ENCODE data around the gene LIPH.
"Not testable (repeated sequence)": the region's sequence is repeated elsewhere in the genome, so short reads cannot be mapped to it uniquely, and the experiment has no call there.

LIPH gene

GRCh38 chr3:185473290-185473815 is 79.0 kb downstream of the LIPH start:
- peaks cover 9 to 30% (median 19%) of the 10 kb centered on the region in 5 donors for H3K36me3 ChIP-seq (ENCODE audit: control insufficient read depth in 5 of 5, insufficient read depth in 5 of 5, low read length in 5 of 5)
- no peak overlapping the region for H3K27ac ChIP-seq (ENCODE audit: low read depth, low read length)
- no peak overlapping the region for H3K4me3 ChIP-seq (ENCODE audit: low read depth in 1 of 5, low read length in 5 of 5)
- no peaks in the 10 kb centered on the region for H3K9me3 ChIP-seq (ENCODE audit: control insufficient read depth in 5 of 5, low read length in 5 of 5)
- H3K27me3 ChIP-seq (ENCODE audit: control insufficient read depth in 5 of 5, insufficient read depth in 4 of 5, low read length in 5 of 5), result no peaks in the 10 kb centered on the region
- H3K4me1 ChIP-seq (ENCODE audit: control insufficient read depth in 5 of 5, insufficient read depth in 5 of 5, low read length in 5 of 5), result no peaks in the 10 kb centered on the region
- no peak overlapping the region for H3K9ac ChIP-seq (ENCODE audit: low read length in 5 of 5)

- Histone ChIP-seq H3K9ac (ENCODE audit: low read length in 5 of 5) (no peak overlapping the region), H3K4me1 (ENCODE audit: control insufficient read depth in 5 of 5, insufficient read depth in 5 of 5, low read length in 5 of 5) (no peaks in the 10 kb centered on the region), H3K27ac (ENCODE audit: low read depth, low read length) (no peak overlapping the region), H3K36me3 (ENCODE audit: control insufficient read depth in 5 of 5, insufficient read depth in 5 of 5, low read length in 5 of 5) (peaks cover 18 to 38% (median 31%) of the 10 kb centered on the region in 5 donors), H3K4me3 (ENCODE audit: low read depth in 1 of 5, low read length in 5 of 5) (no peak overlapping the region), H3K27me3 (ENCODE audit: control insufficient read depth in 5 of 5, insufficient read depth in 4 of 5, low read length in 5 of 5) (no peaks in the 10 kb centered on the region), H3K9me3 (ENCODE audit: control insufficient read depth in 5 of 5, low read length in 5 of 5) (no peaks in the 10 kb centered on the region)
Observed at GRCh38 chr3:185470323-185470722, 82.1 kb downstream of the LIPH start.

- H3K9ac ChIP-seq (ENCODE audit: low read length in 5 of 5), result peak overlapping the region in 1 of 5 donors; percentile 16
- H3K4me1 ChIP-seq (ENCODE audit: control insufficient read depth in 5 of 5, insufficient read depth in 5 of 5, low read length in 5 of 5), result no peaks in the 10 kb centered on the region
- no peaks in the 10 kb centered on the region for H3K27me3 ChIP-seq (ENCODE audit: control insufficient read depth in 5 of 5, insufficient read depth in 4 of 5, low read length in 5 of 5)
- peaks cover 18 to 38% (median 31%) of the 10 kb centered on the region in 5 donors for H3K36me3 ChIP-seq (ENCODE audit: control insufficient read depth in 5 of 5, insufficient read depth in 5 of 5, low read length in 5 of 5)
- H3K9me3 ChIP-seq (ENCODE audit: control insufficient read depth in 5 of 5, low read length in 5 of 5), result no peaks in the 10 kb centered on the region
- H3K4me3 ChIP-seq (ENCODE audit: low read depth in 1 of 5, low read length in 5 of 5), result no peak overlapping the region
- no peak overlapping the region for H3K27ac ChIP-seq (ENCODE audit: low read depth, low read length)
Observed at GRCh38 chr3:185469542-185469941, 82.8 kb downstream of the LIPH start.

- H3K4me3 ChIP-seq (ENCODE audit: low read depth in 1 of 5, low read length in 5 of 5); H3K9me3 ChIP-seq (ENCODE audit: control insufficient read depth in 5 of 5, low read length in 5 of 5); H3K9ac ChIP-seq (ENCODE audit: low read length in 5 of 5); H3K27ac ChIP-seq (ENCODE audit: low read depth, low read length); H3K27me3 ChIP-seq (ENCODE audit: control insufficient read depth in 5 of 5, insufficient read depth in 4 of 5, low read length in 5 of 5); H3K4me1 ChIP-seq (ENCODE audit: control insufficient read depth in 5 of 5, insufficient read depth in 5 of 5, low read length in 5 of 5): not testable (repeated sequence)
- H3K36me3 ChIP-seq (ENCODE audit: control insufficient read depth in 5 of 5, insufficient read depth in 5 of 5, low read length in 5 of 5), result peaks cover 15 to 31% (median 16%) of the 10 kb centered on the region in 5 donors
Observed at GRCh38 chr3:185466123-185466522, 86.3 kb downstream of the LIPH start.

GRCh38 chr3:185465471-185465870 is 86.9 kb downstream of the LIPH start:
- Histone ChIP-seq H3K27ac (ENCODE audit: low read depth, low read length) (no peak overlapping the region), H3K27me3 (ENCODE audit: control insufficient read depth in 5 of 5, insufficient read depth in 4 of 5, low read length in 5 of 5) (no peaks in the 10 kb centered on the region), H3K4me1 (ENCODE audit: control insufficient read depth in 5 of 5, insufficient read depth in 5 of 5, low read length in 5 of 5) (no peaks in the 10 kb centered on the region), H3K9ac (ENCODE audit: low read length in 5 of 5) (no peak overlapping the region), H3K9me3 (ENCODE audit: control insufficient read depth in 5 of 5, low read length in 5 of 5) (no peaks in the 10 kb centered on the region), H3K36me3 (ENCODE audit: control insufficient read depth in 5 of 5, insufficient read depth in 5 of 5, low read length in 5 of 5) (peaks cover 14 to 31% (median 16%) of the 10 kb centered on the region in 5 donors), H3K4me3 (ENCODE audit: low read depth in 1 of 5, low read length in 5 of 5) (no peak overlapping the region)

- peaks cover 5 to 19% (median 5%) of the 10 kb centered on the region in 5 donors for H3K36me3 ChIP-seq (ENCODE audit: control insufficient read depth in 5 of 5, insufficient read depth in 5 of 5, low read length in 5 of 5)
- H3K4me1 ChIP-seq (ENCODE audit: control insufficient read depth in 5 of 5, insufficient read depth in 5 of 5, low read length in 5 of 5), result peaks cover 0 to 3% (median 0%) of the 10 kb centered on the region in 5 donors
- H3K9me3 ChIP-seq (ENCODE audit: control insufficient read depth in 5 of 5, low read length in 5 of 5), result no peaks in the 10 kb centered on the region
- no peak overlapping the region for H3K27ac ChIP-seq (ENCODE audit: low read depth, low read length)
- no peak overlapping the region for H3K4me3 ChIP-seq (ENCODE audit: low read depth in 1 of 5, low read length in 5 of 5)
- H3K27me3 ChIP-seq (ENCODE audit: control insufficient read depth in 5 of 5, insufficient read depth in 4 of 5, low read length in 5 of 5), result no peaks in the 10 kb centered on the region
- no peak overlapping the region for H3K9ac ChIP-seq (ENCODE audit: low read length in 5 of 5)
Observed at GRCh38 chr3:185460719-185461350, 91.6 kb downstream of the LIPH start.

GRCh38 chr3:185460309-185460708 is 92.1 kb downstream of the LIPH start:
- Histone ChIP-seq H3K4me3 (ENCODE audit: low read depth in 1 of 5, low read length in 5 of 5) (no peak overlapping the region), H3K27me3 (ENCODE audit: control insufficient read depth in 5 of 5, insufficient read depth in 4 of 5, low read length in 5 of 5) (no peaks in the 10 kb centered on the region), H3K36me3 (ENCODE audit: control insufficient read depth in 5 of 5, insufficient read depth in 5 of 5, low read length in 5 of 5) (peaks cover 2 to 13% (median 2%) of the 10 kb centered on the region in 5 donors), H3K4me1 (ENCODE audit: control insufficient read depth in 5 of 5, insufficient read depth in 5 of 5, low read length in 5 of 5) (peaks cover 0 to 3% (median 0%) of the 10 kb centered on the region in 5 donors), H3K9me3 (ENCODE audit: control insufficient read depth in 5 of 5, low read length in 5 of 5) (no peaks in the 10 kb centered on the region), H3K27ac (ENCODE audit: low read depth, low read length) (no peak overlapping the region), H3K9ac (ENCODE audit: low read length in 5 of 5) (no peak overlapping the region)

- H3K4me3 ChIP-seq (ENCODE audit: low read depth in 1 of 5, low read length in 5 of 5), result no peak overlapping the region
- peaks cover 0 to 3% (median 0%) of the 10 kb centered on the region in 5 donors for H3K4me1 ChIP-seq (ENCODE audit: control insufficient read depth in 5 of 5, insufficient read depth in 5 of 5, low read length in 5 of 5)
- peaks cover 0 to 2% (median 0%) of the 10 kb centered on the region in 5 donors for H3K36me3 ChIP-seq (ENCODE audit: control insufficient read depth in 5 of 5, insufficient read depth in 5 of 5, low read length in 5 of 5)
- no peak overlapping the region for H3K27ac ChIP-seq (ENCODE audit: low read depth, low read length)
- no peaks in the 10 kb centered on the region for H3K9me3 ChIP-seq (ENCODE audit: control insufficient read depth in 5 of 5, low read length in 5 of 5)
- no peak overlapping the region for H3K9ac ChIP-seq (ENCODE audit: low read length in 5 of 5)
- H3K27me3 ChIP-seq (ENCODE audit: control insufficient read depth in 5 of 5, insufficient read depth in 4 of 5, low read length in 5 of 5), result no peaks in the 10 kb centered on the region
Observed at GRCh38 chr3:185457376-185457775, 95.0 kb downstream of the LIPH start.

Measured in subcutaneous abdominal adipose tissue (tissue), 5 donors.